ENCODE data around the gene APOB.

The APOB gene

GRCh38 chr2:20972792-20973565, 70.9 kb downstream of the APOB start:
- no peak for DNase-seq

GRCh38 chr2:20972110-20972509, 71.8 kb downstream of the APOB start:
- no peak for DNase-seq

DNA sequence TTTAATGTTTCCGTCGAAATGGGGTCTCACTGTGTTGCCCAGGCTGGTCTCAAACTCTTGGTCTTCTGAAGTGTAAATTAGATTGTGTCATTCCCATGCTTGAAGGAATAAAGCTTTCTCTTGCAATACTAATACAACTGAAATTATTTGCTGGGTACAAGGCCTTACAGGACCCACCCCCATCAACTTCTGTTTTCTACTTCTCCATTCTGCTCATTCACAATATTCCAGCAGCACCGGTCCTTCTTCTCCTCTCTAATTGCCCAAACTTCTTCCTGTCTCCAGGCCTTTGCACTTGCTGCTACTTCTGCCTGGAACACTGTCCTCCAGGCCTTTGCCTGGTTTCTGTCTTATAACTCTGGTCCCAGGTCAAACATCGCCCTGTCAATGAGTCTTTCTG, 73.8 kb downstream of the APOB start:
- no peak for DNase-seq

DNA sequence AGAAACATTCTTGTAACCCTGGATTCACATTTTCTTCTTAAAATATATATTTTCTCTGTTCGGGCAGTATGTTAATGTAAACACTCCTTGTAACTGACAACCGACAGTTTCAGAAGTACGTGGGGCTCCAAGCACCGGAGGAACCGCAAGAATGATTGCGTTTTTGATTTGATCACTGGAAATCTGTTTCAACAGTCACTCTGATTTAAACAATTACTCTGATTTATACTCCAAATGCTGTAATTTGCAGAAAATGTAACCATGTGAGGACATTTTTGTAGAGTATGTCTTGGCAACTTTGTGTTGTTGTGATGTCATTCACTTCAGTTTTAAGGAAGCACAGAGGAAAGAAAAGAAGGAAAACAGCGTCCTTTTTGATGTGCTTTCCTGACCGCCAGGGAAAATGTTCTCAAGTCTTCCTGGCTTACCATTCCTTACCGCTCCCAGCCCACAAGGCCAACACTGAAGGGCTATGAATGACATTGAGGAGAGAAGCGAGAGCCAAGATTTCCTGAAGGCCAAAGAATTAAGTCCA, 77.7 kb downstream of the APOB start:
- DNase-seq: no peak

DNA sequence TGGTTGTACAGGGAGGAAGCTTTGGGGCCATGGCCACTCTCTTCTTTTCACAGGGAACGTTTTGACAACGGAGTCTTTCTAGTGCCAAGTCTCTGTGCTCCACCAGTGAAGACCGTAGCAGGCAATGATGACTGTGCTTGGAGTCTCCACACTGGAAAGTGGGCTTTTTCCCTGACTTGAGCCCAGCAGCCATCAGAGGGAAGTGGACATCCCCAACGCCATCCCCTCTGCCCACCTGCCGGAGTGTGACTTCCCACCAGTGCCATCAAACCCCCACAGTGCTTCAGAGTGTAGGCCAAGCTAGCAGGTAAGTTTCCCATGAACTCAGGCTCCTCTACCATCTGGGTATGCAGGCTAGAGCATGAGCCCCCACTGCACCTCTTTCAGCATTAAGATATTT, 78.7 kb downstream of the APOB start:
- no peak for DNase-seq

DNA sequence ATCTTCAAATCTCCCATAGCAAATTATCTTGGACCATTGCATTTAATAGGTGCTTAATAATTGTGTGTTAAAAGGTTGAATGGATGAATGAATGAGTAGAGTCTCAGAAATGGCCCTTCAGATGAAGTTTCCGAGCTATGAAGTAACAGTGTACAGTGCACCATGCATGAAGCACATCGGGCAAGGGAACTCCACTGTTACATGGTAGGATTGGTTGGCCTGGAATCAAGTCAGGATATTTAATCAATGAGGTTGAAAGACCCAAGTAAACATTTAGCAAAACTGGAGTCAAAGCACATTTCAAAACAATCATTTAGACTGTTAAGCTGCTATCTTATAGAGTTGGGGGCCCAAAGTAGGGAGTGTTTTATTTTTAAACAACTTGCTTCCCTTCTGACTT, 80.0 kb downstream of the APOB start:
- DNase-seq: no peak

GRCh38 chr2:20962939-20963557, 80.8 kb downstream of the APOB start:
- no peak for DNase-seq

- no peak for DNase-seq
Measured at GRCh38 chr2:20961858-20962257, 82.0 kb downstream of the APOB start.

DNA sequence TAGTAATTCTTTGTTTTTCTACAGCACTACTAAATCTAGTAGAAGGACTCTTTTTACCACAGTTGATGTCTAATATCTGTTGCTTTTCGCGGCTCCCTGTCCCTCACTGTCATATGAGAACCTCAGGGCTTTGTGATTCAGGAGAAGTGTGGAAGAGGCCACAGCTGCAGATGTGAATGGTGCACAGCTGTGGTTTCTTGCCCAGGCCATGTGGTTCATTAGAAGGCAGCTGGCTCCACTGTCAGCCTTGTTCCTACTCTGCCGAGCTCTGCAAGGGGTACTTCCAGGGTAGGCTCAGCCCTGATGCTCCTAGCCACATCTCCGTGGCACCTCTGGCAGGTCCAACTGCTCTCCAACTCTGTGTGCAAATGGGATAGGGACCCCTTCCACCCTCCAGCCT, 83.9 kb downstream of the APOB start:
- DNase-seq: no peak

DNA sequence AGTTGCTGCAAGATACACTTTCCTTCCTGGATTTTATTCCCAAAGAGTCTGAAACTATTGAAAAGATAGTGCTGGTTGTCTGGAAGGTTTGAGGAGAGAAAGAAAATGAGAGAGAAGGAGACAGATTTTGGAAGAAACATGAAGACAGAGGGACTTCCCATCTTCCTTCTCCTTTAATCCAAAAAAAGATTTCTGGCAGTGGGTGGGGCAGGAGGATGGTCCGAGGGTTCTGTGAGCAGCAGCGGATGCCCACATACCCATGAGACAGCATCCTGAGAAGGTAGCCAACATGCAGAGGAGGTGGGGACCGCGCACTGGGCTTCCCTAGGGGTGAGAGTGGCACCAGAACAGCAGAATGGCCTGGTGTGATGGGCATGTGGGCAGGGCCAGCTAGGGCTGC, 84.6 kb downstream of the APOB start:
- DNase-seq: no peak

GRCh38 chr2:20957788-20958525, 85.9 kb downstream of the APOB start:
- no peak for DNase-seq

DNA sequence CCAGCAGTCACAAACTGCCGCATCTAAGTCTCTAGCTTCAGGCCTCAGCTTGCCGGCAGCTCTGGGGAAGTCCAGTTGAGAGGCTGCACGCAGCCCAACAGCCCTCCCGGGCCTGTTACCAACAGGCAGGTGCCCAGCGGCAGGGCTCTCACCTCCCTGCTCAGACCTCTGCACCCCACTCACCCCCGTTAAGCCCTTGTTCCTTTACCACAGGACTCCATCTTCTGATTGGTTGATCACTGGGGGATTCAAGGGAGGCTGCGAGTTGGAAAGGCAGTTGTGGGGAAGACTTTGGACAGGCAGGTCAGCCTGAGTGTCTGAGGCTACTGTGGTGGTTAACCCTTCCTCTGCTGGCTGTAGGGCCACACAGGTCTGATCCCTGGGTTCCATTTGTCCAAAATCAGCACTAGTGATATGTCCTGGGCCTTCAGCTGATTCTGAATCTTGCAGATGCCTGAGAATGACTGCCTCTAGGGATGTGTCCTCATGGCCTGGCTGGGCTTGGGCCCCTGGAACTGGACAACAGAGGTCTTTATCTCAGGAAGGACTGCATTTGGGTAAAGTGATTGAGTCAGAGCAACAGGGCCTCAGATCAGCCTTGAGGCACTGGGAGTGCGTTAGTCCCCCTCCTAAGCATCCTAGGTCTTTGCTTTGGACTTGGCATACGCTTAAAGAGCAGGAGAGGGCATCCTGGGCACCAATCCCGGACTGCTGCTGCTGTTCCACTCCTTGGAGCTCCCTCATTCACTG, 88.4 kb downstream of the APOB start:
- no peak for DNase-seq

DNA sequence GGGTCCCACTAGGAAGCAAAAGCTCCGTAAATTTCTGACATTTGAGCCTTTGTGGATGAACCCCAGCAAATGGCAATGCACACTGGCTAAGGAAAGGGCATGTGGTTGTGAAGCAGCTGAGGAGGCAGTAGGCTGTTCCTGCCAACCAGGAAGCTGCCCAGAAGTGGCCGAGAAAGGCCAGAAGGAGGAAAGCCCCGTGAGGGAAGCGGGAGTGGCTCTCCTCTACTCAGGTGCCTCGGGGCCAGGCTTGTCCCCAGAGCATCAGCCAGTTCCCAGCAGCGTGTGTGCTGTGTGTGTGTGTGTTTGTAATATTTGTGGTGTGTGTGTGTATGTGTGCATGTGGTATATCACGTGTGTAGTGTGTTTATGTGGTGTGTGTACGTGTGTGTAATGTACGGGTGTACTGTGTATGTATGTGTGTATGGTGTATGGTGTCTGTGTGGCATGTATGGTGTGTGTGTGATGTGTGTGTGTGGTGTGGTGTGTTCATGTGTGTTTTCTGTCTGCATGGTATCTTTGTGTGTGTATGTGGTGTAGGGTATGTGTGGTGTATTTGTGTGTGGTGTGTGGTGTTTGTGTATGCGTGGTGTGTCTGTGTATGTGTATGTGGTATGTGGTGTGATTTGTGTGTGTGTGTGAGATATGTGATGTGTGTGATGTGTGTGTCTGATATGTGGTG, 90.6 kb downstream of the APOB start:
- no peak for DNase-seq

Data from NCI-H1092 (cell line).